GM19023 (cell line): Measurements from ENCODE around the gene MFN2.
"Not testable (repeated sequence)": the region's sequence is repeated elsewhere in the genome, so short reads cannot be mapped to it uniquely, and the experiment has no call there.

ENCODE experiments used
- ATAC-seq: cut with Tn5 transposase; IDR thresholded peaks from one replicate; pipeline ENCODE4 v1.9.1; 2021; ENCODE audit warnings: mild to moderate bottlenecking, moderate library complexity; ENCODE audit not compliant: unreplicated experiment

Gene MFN2

DNA sequence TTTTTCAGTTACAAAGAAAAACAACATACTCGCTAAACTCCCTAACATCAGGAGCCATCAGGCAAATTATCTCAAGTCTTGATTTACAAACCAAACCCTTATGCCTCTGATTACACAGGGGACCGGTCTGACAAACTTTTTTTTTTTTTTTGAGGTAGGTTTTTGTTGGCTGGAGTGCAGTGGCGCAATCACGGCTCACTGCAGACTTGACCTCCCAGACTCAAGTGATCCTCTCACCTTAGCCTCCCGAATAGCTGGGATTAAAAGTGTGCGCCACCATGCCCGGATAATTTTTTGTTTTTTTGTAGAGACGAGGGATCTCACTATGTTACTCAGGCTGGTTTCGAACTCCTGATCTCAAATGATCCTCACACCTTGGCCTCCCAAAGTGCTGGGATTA lies 35.3 kb downstream of the MFN2 start:
- ATAC-seq: no peak

- no peak for ATAC-seq
Measured at GRCh38 chr1:12016182-12016581, 35.9 kb downstream of the MFN2 start.

- ATAC-seq: no peak
Measured at GRCh38 chr1:12019858-12020509, 39.7 kb downstream of the MFN2 start.

GRCh38 chr1:12021616-12022015 lies 41.4 kb downstream of the MFN2 start:
- ATAC-seq: no peak

DNA sequence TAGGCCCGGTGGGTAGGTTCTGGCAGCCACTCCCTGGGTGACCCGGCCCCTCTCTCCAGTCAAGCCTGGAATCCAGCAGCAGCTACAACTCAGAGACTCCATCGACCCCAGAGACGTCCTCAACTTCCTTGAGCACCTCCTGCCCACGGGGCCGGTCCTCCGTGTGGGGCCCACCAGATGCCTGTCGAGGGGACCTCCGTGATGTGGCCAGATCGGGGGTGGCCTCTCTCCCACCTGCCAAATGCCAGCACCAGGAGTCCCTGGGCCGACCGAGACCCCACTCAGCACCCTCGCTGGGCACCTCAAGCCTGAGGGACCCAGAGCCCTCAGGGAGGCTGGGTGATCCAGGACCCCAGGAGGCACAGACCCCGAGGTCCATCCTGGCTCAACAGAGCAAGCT lies 41.8 kb downstream of the MFN2 start:
- no peak for ATAC-seq

DNA sequence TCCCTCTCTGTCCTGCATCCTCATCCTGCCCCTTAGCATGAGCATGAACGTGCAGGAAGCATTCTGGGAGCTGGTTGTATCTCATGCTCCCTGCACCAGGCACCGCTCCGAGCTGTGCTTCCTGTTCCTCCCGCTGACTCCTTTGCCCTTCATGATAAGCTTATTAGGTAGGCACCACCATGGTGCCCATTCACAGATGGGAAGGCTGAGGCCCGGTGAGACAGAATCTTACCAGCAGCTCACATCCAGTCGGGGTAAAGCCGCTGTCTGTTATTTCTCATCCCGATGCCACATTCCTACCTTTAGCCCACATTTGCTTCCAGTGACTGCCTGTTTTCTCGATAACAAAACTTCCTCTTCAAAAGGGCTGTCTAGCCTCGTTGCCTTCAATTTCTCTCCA lies 46.3 kb downstream of the MFN2 start:
- no peak for ATAC-seq

DNA sequence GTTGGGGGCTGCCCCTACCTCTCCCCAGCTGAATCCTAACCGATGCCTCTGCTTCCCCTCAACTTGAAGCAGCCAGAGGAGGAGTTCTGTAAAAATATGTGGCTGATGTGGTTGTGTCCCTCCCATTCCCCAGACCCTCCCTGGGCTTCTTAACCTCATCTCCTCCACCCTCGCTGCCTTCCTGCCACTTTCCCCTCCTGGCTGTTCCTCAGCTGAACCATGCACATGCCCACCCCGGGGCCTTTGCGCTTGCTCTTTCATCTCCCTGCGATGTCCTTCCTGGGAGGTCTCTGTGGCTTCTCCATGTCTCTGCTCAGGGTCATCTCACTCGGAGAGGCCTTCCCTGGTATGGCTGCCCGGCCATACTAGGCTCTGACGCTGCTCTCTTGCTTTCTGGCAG lies 48.0 kb downstream of the MFN2 start:
- ATAC-seq: no peak

DNA sequence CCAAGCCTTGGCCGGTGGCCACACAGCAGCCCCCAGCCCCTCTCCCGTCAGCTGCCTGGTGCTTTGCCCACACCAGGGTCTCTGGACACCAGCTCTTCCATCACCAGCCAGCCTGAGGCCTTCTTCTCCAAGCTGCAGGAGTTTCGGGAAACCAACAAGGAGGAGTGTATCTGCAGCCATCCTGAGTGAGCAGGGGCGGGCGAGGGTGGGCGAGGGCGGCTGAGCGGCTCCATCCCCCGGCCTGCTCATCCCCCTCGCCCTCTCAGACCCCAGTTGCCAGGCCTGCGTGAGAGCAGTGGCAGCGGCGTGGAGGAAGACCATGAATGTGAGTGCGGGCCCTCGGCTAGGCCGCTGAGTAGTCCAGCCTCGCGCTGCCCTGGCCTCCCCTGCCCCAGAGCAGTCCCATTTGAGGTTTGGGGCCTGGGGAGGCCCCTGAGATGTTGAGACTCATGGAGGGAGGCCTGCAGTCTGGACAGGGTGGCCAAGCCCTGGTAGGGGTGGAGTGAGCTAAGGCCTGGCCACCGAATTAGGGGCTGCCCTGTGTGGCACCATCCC lies 48.8 kb downstream of the MFN2 start:
- ATAC-seq: no peak

- ATAC-seq: no peak
Measured at GRCh38 chr1:12029720-12030339, 49.6 kb downstream of the MFN2 start.

DNA sequence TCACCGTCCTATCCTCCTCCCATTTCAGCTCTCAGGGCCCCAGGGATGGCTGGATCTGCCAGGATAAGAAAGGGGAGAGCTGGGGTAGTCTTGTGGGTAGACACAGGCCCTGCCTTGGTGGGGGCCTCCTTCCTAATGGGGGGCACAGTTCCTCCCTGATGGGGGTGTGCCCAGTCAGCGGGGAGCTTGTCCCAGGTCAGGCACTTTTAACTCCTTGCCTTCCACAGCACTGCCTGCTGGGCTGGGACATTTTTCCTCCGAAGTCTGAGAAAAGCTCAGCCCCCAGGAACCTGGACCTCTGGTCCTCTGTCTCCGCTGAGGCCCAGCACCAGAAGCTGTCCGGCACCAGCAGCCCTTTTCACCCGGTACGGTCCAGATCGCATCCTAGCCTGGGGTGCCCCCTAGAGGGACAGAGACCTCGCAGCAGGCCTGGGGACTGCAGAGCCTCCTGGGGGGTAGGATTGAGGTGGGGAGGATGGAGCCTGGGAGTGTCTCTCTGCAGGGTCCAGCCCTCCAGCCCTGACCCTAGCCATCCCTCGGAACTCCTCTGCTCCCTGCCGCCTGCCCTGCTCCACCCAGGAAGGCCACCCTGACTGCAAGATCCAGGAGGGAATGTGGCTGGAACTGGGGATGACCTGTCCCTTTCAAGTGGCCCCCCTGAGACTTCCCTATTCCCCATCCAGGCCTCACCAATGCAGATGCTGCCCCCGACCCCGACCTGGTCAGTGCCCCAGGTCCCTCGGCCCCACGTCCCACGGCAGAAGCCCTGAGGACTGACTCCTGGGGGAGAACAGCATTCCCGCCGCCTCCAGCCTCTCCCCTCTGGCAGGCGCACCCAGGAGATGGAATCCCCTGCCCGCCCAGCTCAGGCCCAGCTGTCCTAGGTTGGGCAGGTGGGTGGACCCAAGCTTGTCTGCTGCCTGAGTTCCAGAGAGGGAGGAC lies 51.1 kb downstream of the MFN2 start:
- no peak for ATAC-seq

- no peak for ATAC-seq
Measured at GRCh38 chr1:12032161-12032621, 51.9 kb downstream of the MFN2 start.

- not testable (repeated sequence) for ATAC-seq
Measured at GRCh38 chr1:12033441-12033840, 53.2 kb downstream of the MFN2 start.

GRCh38 chr1:12034381-12034801 lies 54.1 kb downstream of the MFN2 start:
- ATAC-seq: no peak

GRCh38 chr1:12035312-12035711 lies 55.1 kb downstream of the MFN2 start:
- ATAC-seq: no peak

- no peak for ATAC-seq
Measured at GRCh38 chr1:12037486-12038355, 57.5 kb downstream of the MFN2 start.

- no peak for ATAC-seq
Measured at GRCh38 chr1:12038356-12039163, 58.3 kb downstream of the MFN2 start.

- no peak for ATAC-seq
Measured at GRCh38 chr1:12039164-12039525, 58.9 kb downstream of the MFN2 start.

GRCh38 chr1:12039824-12040456 lies 59.7 kb downstream of the MFN2 start:
- ATAC-seq: peak; percentile 44

- ATAC-seq: peak; percentile 68
Measured at GRCh38 chr1:12040457-12041051, 60.3 kb downstream of the MFN2 start.
